Activated CD8-positive, alpha-beta T cell treated with anti-CD3 and anti-CD28 coated beads for 36 hours (primary cell): ENCODE measurements around the gene ERCC6. TPM values are rescaled to one million over a fixed set of nuclear protein-coding genes. Genes with fewer than 3 reads are reported as not detected.

Experiments used
- ATAC-seq: fragments of 200-7000 bp; cut with Tn5 transposase; one replicate; pipeline ENCODE4 v1.10.0; 2021; ENCODE audit warnings: mild to moderate bottlenecking, moderate library complexity
- CTCF ChIA-PET: fragments of 350-600 bp; sonication (Branson Sonifier 250); formaldehyde crosslinking; loops from one replicate; lab custom pipeline; 2021; ENCODE audit warnings: antibody characterized with exemption; lab: Charles Lee
- POLR2A ChIA-PET: fragments of 350-600 bp; sonication (Branson Sonifier 250); formaldehyde crosslinking; loops from one replicate; lab custom pipeline; 2021; ENCODE audit warnings: antibody characterized with exemption; lab: Charles Lee
- DNase-seq: peaks from one replicate; pipeline ENCODE4 v3.0.0-alpha.2; 2020
- H3K27ac Mint-ChIP-seq: one replicate; pipeline ENCODE4 v1.8.0; 2021; ENCODE audit warnings: mild to moderate bottlenecking, mixed read lengths
- H3K27me3 Mint-ChIP-seq: one replicate; pipeline ENCODE4 v1.8.0; 2021; ENCODE audit warnings: mixed read lengths
- H3K36me3 Mint-ChIP-seq: one replicate; pipeline ENCODE4 v1.8.0; 2021; ENCODE audit warnings: low read depth, mixed read lengths
- H3K4me1 Mint-ChIP-seq: one replicate; pipeline ENCODE4 v1.8.0; 2021; ENCODE audit warnings: low read depth, mixed read lengths
- H3K4me3 Mint-ChIP-seq: one replicate; pipeline ENCODE4 v1.8.0; 2021; ENCODE audit warnings: mild to moderate bottlenecking, moderate library complexity, mixed read lengths
- H3K9me3 Mint-ChIP-seq: one replicate; pipeline ENCODE4 v1.8.0; 2021; ENCODE audit warnings: mixed read lengths
- CTCF ChIP-seq: fragments of 200-600 bp; IDR thresholded peaks from one replicate; pipeline ENCODE4 v1.8.0; 2022; ENCODE audit warnings: antibody characterized with exemption, mild to moderate bottlenecking
- intact Hi-C: fragments of 100-400 bp; cut with micrococcal nuclease; formaldehyde crosslinking; loops from one replicate; pipeline ENCODE4 v1.10.0; 2022
- total RNA-seq, 2 experiments: library from RNA; stranded (reverse); gene quantifications; one replicate each; pipeline ENCODE4 v1.2.3, GENCODE V29; 2021

ERCC6 gene
- total RNA-seq, 2 experiments from 2014 or later, result 19.1 to 21.8 TPM

GRCh38 chr10:49509771-49510303, 29.1 kb downstream of the ERCC6 start:
- no peak for ATAC-seq
- POLR2A ChIA-PET, result no interaction called here
- intact Hi-C loops, result loop anchor here (10.0 kb wide), 2 partner anchors 525 to 855 kb away; no protein-coding TSS in a partner anchor
- CTCF ChIA-PET, result interaction anchor here (1.0 to 6.0 kb wide), 4 partner anchors 10 to 851 kb away, joined by 3 to 155 read pairs (median 7); no protein-coding TSS in a partner anchor
- Mint-ChIP-seq H3K27me3 (peaks cover 22% of the 10 kb centered on the region), H3K36me3 (peaks cover 9% of the 10 kb centered on the region), H3K4me3 (no peak overlapping the region), H3K27ac (no peak overlapping the region), H3K4me1 (peaks cover 24% of the 10 kb centered on the region), H3K9me3 (no peaks in the 10 kb centered on the region)
- no peak for DNase-seq
- no peak for TF ChIP-seq CTCF

- H3K4me3 Mint-ChIP-seq, result no peak overlapping the region
- H3K9me3 Mint-ChIP-seq, result no peaks in the 10 kb centered on the region
- POLR2A ChIA-PET, result interaction anchor here (1.3 kb wide), 1 partner anchor 11 kb away, joined by 7 read pairs; no protein-coding TSS in a partner anchor
- no peak for TF ChIP-seq CTCF
- intact Hi-C loops, result no loop called here
- no peak overlapping the region for H3K27ac Mint-ChIP-seq
- peaks cover 22% of the 10 kb centered on the region for H3K27me3 Mint-ChIP-seq
- H3K4me1 Mint-ChIP-seq, result peaks cover 24% of the 10 kb centered on the region
- peaks cover 11% of the 10 kb centered on the region for H3K36me3 Mint-ChIP-seq
- CTCF ChIA-PET, result interaction anchor here (1.0 to 6.0 kb wide), 4 partner anchors 11 to 852 kb away, joined by 3 to 155 read pairs (median 6); no protein-coding TSS in a partner anchor
- ATAC-seq (peak; percentile 22), DNase-seq (no peak)
These were observed 30.3 kb downstream of the ERCC6 start for GRCh38 chr10:49508654-49509053.

GRCh38 chr10:49508249-49508648, 30.7 kb downstream of the ERCC6 start:
- no peak overlapping the region for H3K27ac Mint-ChIP-seq
- intact Hi-C loops, result no loop called here
- H3K4me3 Mint-ChIP-seq, result no peak overlapping the region
- no peaks in the 10 kb centered on the region for H3K9me3 Mint-ChIP-seq
- peak; percentile 86 for ATAC-seq
- H3K36me3 Mint-ChIP-seq, result peaks cover 11% of the 10 kb centered on the region
- ChIA-PET POLR2A (interaction anchor here (1.3 kb wide), 1 partner anchor 11 kb away, joined by 7 read pairs; no protein-coding TSS in a partner anchor), CTCF (interaction anchor here (1.4 to 6.0 kb wide), 3 partner anchors 99 to 852 kb away, joined by 5 to 155 read pairs (median 6); no protein-coding TSS in a partner anchor)
- H3K27me3 Mint-ChIP-seq, result peaks cover 22% of the 10 kb centered on the region
- peak; percentile 43 for DNase-seq
- peaks cover 24% of the 10 kb centered on the region for H3K4me1 Mint-ChIP-seq
- TF ChIP-seq CTCF, result no peak

- DNase-seq, result no peak
- no peak for ATAC-seq
- TF ChIP-seq CTCF, result no peak
- H3K9me3 Mint-ChIP-seq, result no peaks in the 10 kb centered on the region
- peaks cover 24% of the 10 kb centered on the region for H3K4me1 Mint-ChIP-seq
- H3K27ac Mint-ChIP-seq, result no peak overlapping the region
- peaks cover 16% of the 10 kb centered on the region for H3K27me3 Mint-ChIP-seq
- intact Hi-C loops, result no loop called here
- ChIA-PET CTCF (interaction anchor here (2.9 kb wide), 1 partner anchor 98 kb away, joined by 11 read pairs; no protein-coding TSS in a partner anchor), POLR2A (no interaction called here)
- H3K4me3 Mint-ChIP-seq, result no peak overlapping the region
- peaks cover 17% of the 10 kb centered on the region for H3K36me3 Mint-ChIP-seq
These were observed 33.3 kb downstream of the ERCC6 start for GRCh38 chr10:49505589-49505988.

- intact Hi-C loops, result no loop called here
- no peak for TF ChIP-seq CTCF
- Mint-ChIP-seq H3K9me3 (no peaks in the 10 kb centered on the region), H3K27me3 (peaks cover 14% of the 10 kb centered on the region), H3K27ac (no peak overlapping the region), H3K36me3 (peaks cover 20% of the 10 kb centered on the region), H3K4me3 (no peak overlapping the region), H3K4me1 (peaks cover 24% of the 10 kb centered on the region)
- ChIA-PET POLR2A (no interaction called here), CTCF (interaction anchor here (2.9 kb wide), 1 partner anchor 97 kb away, joined by 11 read pairs; no protein-coding TSS in a partner anchor)
- no peak for DNase-seq
- no peak for ATAC-seq
These were observed 33.8 kb downstream of the ERCC6 start for GRCh38 chr10:49505076-49505475.
